T-cell (primary cell): ENCODE measurements around the gene F13B. TPM values are rescaled to one million over a fixed set of nuclear protein-coding genes. Genes with fewer than 3 reads are reported as not detected.

Experiments
- ATAC-seq, 4 experiments: fragments of 200-7000 bp in 3 of 4; fragments of 150-1000 bp in 1 of 4; cut with Tn5 transposase; replicated peaks in 1 of 4; 1 replicate in 3 of 4; 2 replicates in 1 of 4; pipeline ENCODE4 v1.10.0; 2021; ENCODE audit warnings: moderate library complexity in 3 of 4, mild to moderate bottlenecking in 2 of 4, moderate number of reproducible peaks in 1 of 4
- CTCF ChIA-PET, 2 donors: fragments of 300-600 bp; sonication (Branson Sonifier 250); formaldehyde crosslinking; loops; one replicate each; lab custom pipeline; 2022; ENCODE audit warnings: antibody characterized with exemption in 2 of 2; lab: Charles Lee
- POLR2A ChIA-PET, 2 donors: fragments of 300-600 bp; sonication (Branson Sonifier 250); formaldehyde crosslinking; loops; one replicate each; lab custom pipeline; 2022; ENCODE audit warnings: antibody characterized with exemption in 2 of 2; lab: Charles Lee
- DNase-seq, 35 experiments: peaks; one replicate each; pipeline versions ENCODE4 v3.0.0 to v3.0.0-alpha.2; 2013 to 2023
- H3K27ac ChIP-seq: one replicate; pipeline ENCODE4 v1.5.1; 2013; ENCODE audit warnings: low read length
- H3K27me3 ChIP-seq, 2 experiments: replicated peaks in 1 of 2; 1 replicate in 1 of 2; 2 replicates in 1 of 2; pipeline versions ENCODE4 v1.6.1 to v1.7.0; 2013; ENCODE audit warnings: low read length in 1 of 2, mixed read lengths in 1 of 2; ENCODE audit not compliant: control insufficient read depth in 2 of 2, insufficient read depth in 2 of 2; ENCODE audit errors: extremely low read depth in 1 of 2
- H3K36me3 ChIP-seq, 2 donors: 1 replicate in 1 of 2; 2 replicates in 1 of 2; pipeline versions ENCODE4 v1.6.1 to v1.7.0; 2013; ENCODE audit warnings: low read length in 1 of 2; ENCODE audit not compliant: control insufficient read depth in 2 of 2, insufficient read depth in 1 of 2; ENCODE audit errors: extremely low read depth in 1 of 2
- H3K4me1 ChIP-seq, 2 experiments: 1 replicate in 1 of 2; 2 replicates in 1 of 2; pipeline versions ENCODE4 v1.6.1 to v1.7.0; 2013; ENCODE audit warnings: low read length in 2 of 2, mixed read lengths in 1 of 2; ENCODE audit not compliant: insufficient read depth in 2 of 2, control insufficient read depth in 1 of 2; ENCODE audit errors: extremely low read depth in 1 of 2
- H3K4me3 ChIP-seq, 2 donors: 1 replicate in 1 of 2; 2 replicates in 1 of 2; pipeline versions ENCODE4 v1.5.1 to v1.7.0; 2013; ENCODE audit warnings: mild to moderate bottlenecking in 2 of 2, low read length in 1 of 2, moderate library complexity in 1 of 2; ENCODE audit not compliant: control insufficient read depth in 1 of 2; ENCODE audit errors: extremely low read depth in 1 of 2
- H3K9me3 ChIP-seq: 2 replicates; pipeline ENCODE4 v1.7.0; 2013
- H3K27ac Mint-ChIP-seq, 2 donors: one replicate each; pipeline ENCODE4 v1.8.0; 2020 to 2021; ENCODE audit warnings: mild to moderate bottlenecking in 2 of 2, mixed read lengths in 2 of 2
- H3K27me3 Mint-ChIP-seq, 2 donors: one replicate each; pipeline ENCODE4 v1.8.0; 2021 to 2022; ENCODE audit warnings: mixed read lengths in 2 of 2
- H3K36me3 Mint-ChIP-seq: one replicate; pipeline ENCODE4 v1.8.0; 2021; ENCODE audit warnings: mixed read lengths
- H3K4me1 Mint-ChIP-seq, 3 donors: one replicate each; pipeline ENCODE4 v1.8.0; 2020 to 2022; ENCODE audit warnings: mixed read lengths in 3 of 3, mild to moderate bottlenecking in 1 of 3
- H3K4me3 Mint-ChIP-seq, 3 donors: one replicate each; pipeline ENCODE4 v1.8.0; 2020 to 2022; ENCODE audit warnings: mild to moderate bottlenecking in 3 of 3, mixed read lengths in 3 of 3, moderate library complexity in 3 of 3
- H3K9me3 Mint-ChIP-seq, 3 donors: one replicate each; pipeline ENCODE4 v1.8.0; 2020 to 2022; ENCODE audit warnings: mixed read lengths in 3 of 3
- WGBS: methylation state at CpG from one replicate; pipeline ENCODE4 v1.1.5; 2013; ENCODE audit warnings: missing lambda C conversion rate; ENCODE audit not compliant: insufficient coverage; 5-methylcytosine and 5-hydroxymethylcytosine counted together
- total RNA-seq, 35 experiments: library from RNA in 6 of 35; stranded (reverse) in 6 of 35; fragments of 120-200 nt in 1 of 35; gene quantifications; one replicate each; pipeline versions ENCODE4 v1.2.1 to v1.2.4 and lab custom pipeline; 2013 to 2026

Gene F13B
- total RNA-seq, 5 donors from 2014 or later (not counting 1 experiment from before 2014, with no cell fraction given), result not detected

DNA sequence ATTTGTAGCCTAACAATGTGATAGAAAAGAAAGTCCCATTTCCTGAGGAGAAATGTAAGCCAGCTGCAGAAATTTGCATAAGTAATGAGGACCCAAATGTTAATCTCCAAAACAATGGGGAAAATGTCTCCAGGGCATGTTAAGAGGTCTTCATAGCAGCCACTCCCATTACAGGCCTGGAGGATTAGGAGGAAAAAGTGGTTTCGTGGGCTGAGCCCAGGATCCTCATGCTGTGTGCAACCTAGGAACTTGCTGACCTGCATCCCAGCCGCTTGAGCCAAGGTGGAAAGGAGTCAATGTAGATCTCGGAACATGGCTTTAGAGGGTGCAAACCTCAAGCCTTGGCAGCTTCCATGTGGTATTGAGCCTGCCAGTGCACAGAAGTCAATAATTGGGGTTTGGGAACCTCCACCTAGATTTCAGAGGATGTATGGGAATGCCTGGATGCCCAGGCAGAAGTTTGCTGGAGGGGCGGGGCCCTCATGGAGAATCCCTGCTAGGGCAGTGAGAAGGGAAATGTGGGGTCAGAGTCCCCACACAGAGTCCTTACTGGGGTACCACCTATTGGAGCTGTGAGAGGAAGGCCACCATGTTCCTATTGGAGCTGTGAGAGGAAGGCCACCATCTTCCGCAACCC lies 14.2 kb upstream of the F13B start:
- Histone ChIP-seq H3K36me3 (no peaks in the 10 kb centered on the region), H3K27me3 (no peaks in the 10 kb centered on the region), H3K4me1 (no peaks in the 10 kb centered on the region), H3K4me3 (no peak overlapping the region), H3K9me3 (no peaks in the 10 kb centered on the region), H3K27ac (no peak overlapping the region)
- peaks cover 7 to 19% (median 7%) of the 10 kb centered on the region in 3 donors for H3K9me3 Mint-ChIP-seq
- DNase-seq, result no peak
- POLR2A ChIA-PET, result no interaction called here
- H3K27me3 Mint-ChIP-seq, result no peaks in the 10 kb centered on the region
- peaks cover 3% of the 10 kb centered on the region for H3K36me3 Mint-ChIP-seq
- CTCF ChIA-PET, result no interaction called here
- 100% methylated on average over 2 of the region's 5 CpGs for WGBS
- H3K4me3 Mint-ChIP-seq, result no peak overlapping the region
- H3K4me1 Mint-ChIP-seq, result no peaks in the 10 kb centered on the region
- ATAC-seq, result no peak
- no peak overlapping the region for H3K27ac Mint-ChIP-seq

- Mint-ChIP-seq H3K27me3 (no peaks in the 10 kb centered on the region), H3K4me3 (no peak overlapping the region), H3K9me3 (peaks cover 7 to 22% (median 7%) of the 10 kb centered on the region in 3 donors), H3K27ac (no peak overlapping the region), H3K4me1 (no peaks in the 10 kb centered on the region), H3K36me3 (peaks cover 3% of the 10 kb centered on the region)
- H3K4me1 ChIP-seq, result no peaks in the 10 kb centered on the region
- ChIA-PET CTCF (no interaction called here), POLR2A (no interaction called here)
- no peaks in the 10 kb centered on the region for H3K27me3 ChIP-seq
- H3K27ac ChIP-seq, result no peak overlapping the region
- WGBS, result no CpG with 5 or more reads among the region's 2 CpGs
- DNase-seq (no peak), ATAC-seq (no peak)
- no peaks in the 10 kb centered on the region for H3K9me3 ChIP-seq
- H3K4me3 ChIP-seq, result no peak overlapping the region
- H3K36me3 ChIP-seq, result no peaks in the 10 kb centered on the region
Observed at GRCh38 chr1:197080323-197080722, 13.3 kb upstream of the F13B start.

DNA sequence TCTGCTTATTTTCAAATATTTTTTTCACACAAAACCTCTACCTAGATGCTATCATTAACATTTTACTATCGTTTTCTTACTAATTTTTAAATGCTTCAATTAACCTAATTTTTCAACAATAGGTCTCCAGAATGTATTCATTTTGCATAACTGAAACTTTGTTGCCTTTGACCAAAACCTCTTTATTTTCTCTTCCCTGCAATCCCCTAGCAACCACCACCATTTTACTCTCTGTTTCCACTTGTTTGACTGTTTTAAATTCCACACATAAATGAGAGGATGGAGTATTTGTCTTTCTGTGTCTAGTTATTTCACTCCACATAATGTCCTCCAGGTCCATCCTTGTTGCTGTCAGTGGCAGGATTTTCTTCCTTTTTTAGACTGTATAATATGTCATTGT lies 9.5 kb upstream of the F13B start:
- no peak overlapping the region for H3K4me3 ChIP-seq
- ATAC-seq (no peak), DNase-seq (no peak)
- no peak overlapping the region for H3K4me3 Mint-ChIP-seq
- H3K36me3 Mint-ChIP-seq, result no peaks in the 10 kb centered on the region
- WGBS, result no CpG with 5 or more reads among the region's 1 CpG
- H3K9me3 Mint-ChIP-seq, result peaks cover 7 to 23% (median 7%) of the 10 kb centered on the region in 3 donors
- no peaks in the 10 kb centered on the region for H3K4me1 Mint-ChIP-seq
- no peaks in the 10 kb centered on the region for H3K27me3 Mint-ChIP-seq
- H3K9me3 ChIP-seq, result no peaks in the 10 kb centered on the region
- no peaks in the 10 kb centered on the region for H3K27me3 ChIP-seq
- no peak overlapping the region for H3K27ac ChIP-seq
- H3K27ac Mint-ChIP-seq, result no peak overlapping the region
- POLR2A ChIA-PET, result no interaction called here
- CTCF ChIA-PET, result no interaction called here
- H3K36me3 ChIP-seq, result no peaks in the 10 kb centered on the region
- H3K4me1 ChIP-seq, result no peaks in the 10 kb centered on the region

DNA sequence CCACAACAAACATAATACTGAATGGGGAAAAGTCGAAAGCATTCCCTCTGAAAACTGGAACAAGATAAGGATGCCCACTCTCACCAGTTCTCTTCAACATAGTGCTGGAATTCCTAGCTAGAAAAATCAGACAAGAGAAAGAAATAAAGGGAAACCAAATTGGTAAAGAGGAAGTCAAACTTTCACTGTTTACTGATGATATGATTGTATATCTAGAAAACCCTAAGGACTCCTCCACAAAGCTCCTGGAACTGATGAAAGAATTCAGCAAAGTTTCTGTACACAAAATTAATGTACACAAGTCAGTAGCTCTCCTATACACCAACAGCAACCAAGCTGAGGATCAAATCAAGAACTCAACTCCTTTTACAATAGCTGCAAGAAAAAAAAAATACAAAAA lies 6.9 kb upstream of the F13B start:
- ATAC-seq, result no peak
- Histone ChIP-seq H3K4me1 (no peaks in the 10 kb centered on the region), H3K27ac (no peak overlapping the region), H3K9me3 (no peaks in the 10 kb centered on the region), H3K27me3 (peaks cover 0 to 2% of the 10 kb centered on the region in 2 experiments), H3K4me3 (no peak overlapping the region), H3K36me3 (no peaks in the 10 kb centered on the region)
- Mint-ChIP-seq H3K27me3 (peaks cover 0 to 4% of the 10 kb centered on the region in 2 donors), H3K9me3 (peaks cover 5 to 18% (median 6%) of the 10 kb centered on the region in 3 donors), H3K4me3 (no peak overlapping the region), H3K36me3 (no peaks in the 10 kb centered on the region), H3K4me1 (no peaks in the 10 kb centered on the region), H3K27ac (no peak overlapping the region)
- no CpG with 5 or more reads among the region's 1 CpG for WGBS
- ChIA-PET CTCF (interaction anchor here in 1 of 2 donors (0.6 kb wide), 1 partner anchor 125 kb away, joined by 3 read pairs; no protein-coding TSS in a partner anchor), POLR2A (no interaction called here)
- DNase-seq, result no peak

- Mint-ChIP-seq H3K27ac (no peak overlapping the region), H3K27me3 (peaks cover 0 to 4% of the 10 kb centered on the region in 2 donors), H3K36me3 (no peaks in the 10 kb centered on the region), H3K9me3 (peaks cover 5 to 9% (median 6%) of the 10 kb centered on the region in 3 donors), H3K4me3 (no peak overlapping the region), H3K4me1 (no peaks in the 10 kb centered on the region)
- Histone ChIP-seq H3K27ac (no peak overlapping the region), H3K9me3 (no peaks in the 10 kb centered on the region), H3K4me3 (no peak overlapping the region), H3K4me1 (no peaks in the 10 kb centered on the region), H3K27me3 (peaks cover 0 to 7% of the 10 kb centered on the region in 2 experiments), H3K36me3 (no peaks in the 10 kb centered on the region)
- DNase-seq (no peak), ATAC-seq (no peak)
- ChIA-PET POLR2A (no interaction called here), CTCF (no interaction called here)
Observed at GRCh38 chr1:197067457-197067818, 378 bp upstream of the F13B start.

- Mint-ChIP-seq H3K36me3 (no peaks in the 10 kb centered on the region), H3K27ac (no peak overlapping the region), H3K4me3 (no peak overlapping the region), H3K27me3 (peaks cover 4% of the 10 kb centered on the region in 2 donors), H3K9me3 (peaks cover 5 to 8% (median 6%) of the 10 kb centered on the region in 3 donors), H3K4me1 (no peaks in the 10 kb centered on the region)
- peaks cover 0 to 7% of the 10 kb centered on the region in 2 experiments for H3K27me3 ChIP-seq
- no peak for DNase-seq
- H3K4me3 ChIP-seq, result no peak overlapping the region
- ChIA-PET CTCF (no interaction called here), POLR2A (no interaction called here)
- no peak for ATAC-seq
- H3K27ac ChIP-seq, result no peak overlapping the region
- no peaks in the 10 kb centered on the region for H3K4me1 ChIP-seq
- WGBS, result no CpG with 5 or more reads among the region's 1 CpG
- H3K36me3 ChIP-seq, result no peaks in the 10 kb centered on the region
- H3K9me3 ChIP-seq, result no peaks in the 10 kb centered on the region
Observed at GRCh38 chr1:197066277-197066676, 783 bp downstream of the F13B start.
